Dedifferentiated amniotic fluid mesenchymal stem cell (primary cell): Measurements from ENCODE around the gene ITSN2.

ENCODE experiments used
- DNase-seq: peaks from one replicate; pipeline ENCODE4 v3.0.0-alpha.2; 2016; ENCODE audit errors: extremely low spot score

ITSN2 gene

DNA sequence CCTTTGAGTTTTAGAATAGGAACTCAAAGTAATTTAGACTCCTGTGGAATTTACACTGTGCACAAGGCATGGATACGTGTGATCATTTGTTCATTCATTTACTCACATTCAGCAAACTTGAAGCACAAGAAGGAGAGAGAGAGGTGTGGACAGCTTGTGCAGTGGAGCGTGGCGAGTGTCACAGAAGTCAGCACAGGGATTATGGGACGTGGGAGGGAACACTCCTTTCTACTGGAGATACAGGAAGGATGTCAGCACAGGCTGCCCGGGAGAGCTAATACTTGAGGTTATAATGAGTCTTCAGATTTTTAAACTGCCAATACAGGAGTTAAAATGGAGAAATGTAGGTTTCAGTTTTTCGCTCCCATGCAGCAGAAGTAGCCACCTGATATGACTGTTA lies 178.5 kb downstream of the ITSN2 start:
- DNase-seq = no peak

DNA sequence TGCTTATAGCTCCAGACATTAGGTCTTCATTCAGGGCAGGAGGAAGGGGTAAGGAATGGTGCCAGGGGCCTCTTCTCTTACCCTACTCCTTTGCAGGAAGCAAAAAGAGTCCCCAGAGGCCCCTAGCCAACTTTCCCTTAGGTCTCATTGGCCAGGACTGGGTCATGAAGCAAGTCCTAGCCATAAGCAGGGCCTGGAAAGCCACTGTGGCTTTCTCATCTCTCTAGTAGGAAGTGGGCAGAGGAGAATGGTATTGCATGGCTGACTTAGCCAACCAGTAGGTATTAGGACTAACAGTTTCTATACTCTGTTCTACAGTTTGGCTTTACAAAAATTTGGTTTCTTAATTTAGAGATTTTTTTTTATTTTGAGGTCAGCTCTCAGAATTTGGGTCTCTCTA lies 180.7 kb downstream of the ITSN2 start:
- DNase-seq = no peak

DNA sequence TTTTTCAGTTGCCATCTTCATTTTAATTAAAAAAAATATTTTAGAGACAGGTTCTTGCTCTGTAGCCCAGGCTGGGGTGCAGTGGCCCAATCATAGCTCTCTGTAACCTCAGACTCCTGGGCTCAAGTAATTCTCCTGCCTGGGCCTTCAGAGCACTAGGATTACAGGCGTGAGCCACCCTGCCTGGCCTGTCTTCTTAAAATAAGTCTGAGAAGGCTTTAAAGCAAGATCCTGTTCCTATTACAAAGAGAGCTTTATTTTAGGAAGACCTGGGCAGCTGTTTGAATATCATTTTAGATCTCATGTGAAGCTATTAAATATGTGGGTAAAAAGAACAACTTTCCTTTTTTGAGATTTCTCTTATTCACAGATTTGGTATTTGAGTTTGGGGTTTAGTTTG lies 184.0 kb downstream of the ITSN2 start:
- no peak for DNase-seq

DNA sequence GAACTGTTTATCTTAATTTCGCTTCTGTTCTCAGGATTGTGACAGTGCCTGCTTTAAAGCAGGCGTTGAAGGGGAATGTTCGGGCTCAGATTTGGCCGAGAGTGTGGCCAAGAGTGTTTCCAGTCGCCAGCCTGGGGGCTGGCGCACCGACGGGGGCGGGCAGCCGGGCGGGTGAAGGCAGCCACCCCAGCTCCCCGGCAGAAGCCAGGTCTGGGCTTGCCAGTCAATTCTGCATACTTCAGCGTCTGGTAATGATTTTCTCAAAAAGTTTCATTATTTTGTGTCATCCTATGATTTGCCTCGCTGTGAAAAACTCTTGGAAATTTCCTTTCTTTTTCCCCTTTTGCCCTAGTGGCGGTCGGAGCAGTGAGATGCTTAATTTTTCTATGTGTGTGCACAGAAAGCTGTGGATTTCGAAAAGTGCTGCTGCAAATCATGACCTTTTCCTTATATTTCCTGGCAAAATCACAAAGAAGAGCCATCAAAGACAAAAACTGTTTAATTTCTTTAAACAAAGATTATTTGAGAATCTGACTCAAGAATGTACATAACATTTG lies 184.6 kb downstream of the ITSN2 start:
- no peak for DNase-seq

DNA sequence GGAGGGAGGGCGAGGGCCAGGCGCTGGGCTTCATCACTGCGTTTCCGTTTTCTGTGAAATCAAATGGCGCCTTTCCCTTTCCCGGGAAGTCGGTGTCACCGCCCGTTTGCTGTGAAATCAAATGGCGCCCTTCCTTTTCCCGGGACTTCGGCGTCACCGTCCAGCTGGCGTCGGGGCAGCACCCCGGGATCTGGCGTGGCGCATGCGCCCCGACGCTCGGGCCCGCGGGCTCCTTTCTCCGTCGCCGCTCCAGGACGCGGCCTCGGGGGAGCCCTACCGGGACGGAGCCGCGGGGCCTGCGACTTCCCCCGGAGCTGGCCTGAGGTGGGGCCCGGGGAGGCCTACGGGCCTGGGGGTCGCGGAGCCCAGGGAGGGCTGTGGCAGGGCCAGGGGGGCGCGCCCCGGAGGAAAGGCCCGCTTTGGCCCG lies 185.5 kb downstream of the ITSN2 start, which contains the start of gene FAM228A:
FAM228A (plus strand) TSS at position 203 of the 427 bp plus-strand sequence. CDS start 428 bp downstream, outside the sequence.
- DNase-seq = no peak

DNA sequence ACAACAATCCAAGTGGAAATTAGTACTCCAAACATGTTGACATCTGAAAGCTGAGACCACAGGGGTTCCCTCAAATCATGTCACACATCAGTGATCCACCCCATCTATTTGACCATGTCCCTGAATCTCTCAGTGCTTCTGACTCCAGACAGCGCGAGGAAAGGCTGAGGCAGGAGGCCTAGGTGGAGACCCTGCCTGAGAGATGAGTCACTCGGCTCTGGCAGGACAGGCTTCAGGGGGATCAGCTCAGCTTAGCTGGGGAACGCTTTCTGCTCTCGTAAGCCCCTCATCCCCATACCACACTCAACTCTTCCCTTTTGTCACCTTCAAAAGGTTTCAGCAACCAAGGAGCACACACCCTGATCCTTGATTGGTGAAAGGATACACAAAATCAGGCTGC lies 191.3 kb downstream of the ITSN2 start:
- DNase-seq = no peak

DNA sequence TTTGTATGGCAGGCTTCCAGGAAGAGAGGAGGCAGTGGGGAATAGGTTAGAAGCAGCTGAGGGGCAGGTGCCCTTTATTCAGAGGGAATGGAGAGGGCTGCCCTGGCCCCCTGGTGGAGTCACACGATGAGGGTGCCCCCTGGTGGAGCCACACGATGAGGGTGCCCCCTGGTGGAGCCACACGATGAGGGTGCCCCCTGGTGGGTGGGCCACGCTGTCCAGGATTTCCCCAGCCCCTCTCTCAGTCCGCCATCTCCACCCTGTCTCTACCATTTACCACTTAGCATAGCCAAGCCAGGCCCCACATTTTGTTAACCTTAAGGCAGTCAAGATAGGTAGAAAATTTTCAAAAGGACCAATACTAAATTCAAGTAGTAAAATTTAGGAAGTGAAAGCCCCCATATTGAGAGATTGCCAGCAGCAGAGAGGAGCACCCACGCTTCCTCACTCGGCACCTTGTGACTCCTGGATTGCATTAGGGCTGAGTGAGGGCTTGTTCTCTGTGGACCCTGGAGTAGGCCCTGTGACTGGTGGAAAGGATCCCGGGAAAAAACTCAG lies 195.8 kb downstream of the ITSN2 start:
- no peak for DNase-seq

DNA sequence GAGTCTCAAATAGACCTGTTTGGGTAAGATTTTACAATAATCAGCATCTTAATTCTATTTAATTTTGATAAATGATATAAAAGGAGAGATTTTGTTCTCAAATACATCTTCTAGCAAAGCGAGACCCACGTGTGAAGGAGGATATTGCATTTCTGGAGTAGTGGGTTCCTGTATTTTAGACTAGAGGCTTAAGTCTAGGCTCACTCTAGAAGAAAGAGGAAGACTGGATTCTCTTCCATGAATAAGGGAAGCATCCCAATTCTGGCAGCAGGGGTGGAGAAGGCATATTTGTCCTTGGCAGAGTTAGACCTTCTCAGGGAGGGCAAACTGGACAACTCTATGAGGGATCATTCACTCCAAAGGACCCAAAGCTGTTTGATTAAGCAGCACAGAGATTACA lies 196.7 kb downstream of the ITSN2 start:
- DNase-seq = no peak

DNA sequence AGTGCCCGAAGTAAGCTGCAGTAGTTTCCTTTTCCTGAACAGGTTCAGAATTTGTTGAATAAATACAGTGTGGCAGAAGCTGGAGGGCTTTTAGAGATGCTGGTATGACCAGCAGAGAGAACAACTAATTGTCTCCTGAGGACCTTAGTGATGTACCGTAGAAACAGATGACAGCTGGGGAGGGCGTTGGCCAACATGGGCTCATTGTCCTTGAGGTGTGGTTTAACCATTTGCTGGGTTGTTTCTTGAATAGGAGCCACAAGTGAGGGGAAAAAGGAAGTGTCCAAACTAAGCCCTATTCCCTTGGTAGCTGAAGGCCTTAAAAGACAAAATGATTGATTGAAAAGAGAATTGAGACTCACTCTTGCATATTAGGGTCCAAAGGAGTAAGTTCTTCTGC lies 197.2 kb downstream of the ITSN2 start:
- DNase-seq = no peak

DNA sequence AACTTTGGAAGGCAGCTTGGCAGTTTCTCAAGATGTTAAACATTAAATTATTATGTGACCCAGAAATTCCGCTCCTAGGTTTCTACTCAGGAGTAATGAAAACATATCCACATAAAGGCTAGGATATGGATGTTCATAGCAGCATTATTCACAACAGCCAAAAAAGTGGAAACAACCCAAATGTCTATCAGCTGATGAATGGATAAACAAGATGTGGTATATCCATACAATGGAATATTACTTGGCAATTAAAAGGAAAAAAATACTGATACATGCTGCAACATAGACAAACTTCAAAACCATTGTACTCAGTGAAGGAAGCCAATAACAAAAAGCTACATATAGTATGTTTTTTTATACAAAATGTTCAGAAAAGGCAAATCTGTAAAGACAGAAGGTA lies 197.8 kb downstream of the ITSN2 start:
- DNase-seq = no peak

DNA sequence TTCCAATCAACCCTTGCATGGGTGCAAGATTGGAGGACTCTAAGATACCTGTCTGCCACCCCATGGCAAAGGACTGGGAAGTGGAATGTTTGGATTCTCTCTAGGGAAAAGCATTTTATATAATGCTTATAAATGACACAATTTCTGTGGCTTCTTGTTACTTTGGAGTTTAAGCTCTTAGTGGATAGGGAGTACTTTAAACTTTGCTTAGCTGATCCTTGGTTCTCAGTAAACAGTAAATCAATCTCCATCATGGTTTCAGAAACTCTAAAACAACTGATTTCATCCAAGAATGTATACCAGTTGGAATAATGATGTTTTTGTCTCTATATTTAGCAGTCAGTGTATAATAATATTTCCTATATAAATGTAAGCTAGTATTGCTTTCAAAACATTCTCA lies 199.6 kb downstream of the ITSN2 start:
- DNase-seq = no peak

DNA sequence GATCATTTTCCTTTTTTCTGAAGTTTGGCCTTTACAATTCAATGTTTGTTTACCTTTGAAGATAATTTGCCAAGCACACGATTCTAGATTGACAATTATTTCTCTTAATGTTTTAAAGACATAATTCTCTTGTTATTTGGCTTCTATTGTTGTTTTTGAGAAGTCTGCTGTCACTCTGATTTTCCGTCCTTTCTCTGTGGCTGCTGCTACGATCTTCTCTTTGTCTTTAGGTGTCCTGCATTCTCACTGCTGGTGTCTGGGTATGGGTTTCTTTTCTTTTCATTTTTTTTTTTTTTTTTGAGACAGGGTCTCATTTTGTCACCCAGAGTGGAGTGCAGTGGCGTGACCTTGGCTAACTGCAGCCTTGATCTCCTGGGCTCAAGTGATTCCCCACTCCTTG lies 200.6 kb downstream of the ITSN2 start:
- DNase-seq = no peak

DNA sequence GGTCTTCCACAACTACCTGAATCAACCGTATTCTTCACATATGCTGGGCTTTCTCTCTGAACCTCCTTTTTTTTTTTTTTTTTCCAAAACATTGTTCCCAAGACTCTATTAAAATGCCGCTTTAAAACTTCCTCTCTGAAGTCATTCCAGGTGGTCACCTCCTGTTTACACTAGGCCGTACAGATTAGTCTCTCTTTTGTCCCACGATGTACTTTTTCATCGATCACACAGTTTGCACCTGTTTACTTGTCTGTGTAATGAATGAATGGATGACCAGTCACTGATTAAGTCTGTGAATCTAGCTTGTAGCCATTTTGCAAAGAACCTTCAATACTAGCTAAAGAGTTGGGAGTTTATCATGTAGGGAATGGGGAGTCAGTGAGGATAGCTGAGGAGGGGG lies 202.2 kb downstream of the ITSN2 start:
- DNase-seq = no peak

DNA sequence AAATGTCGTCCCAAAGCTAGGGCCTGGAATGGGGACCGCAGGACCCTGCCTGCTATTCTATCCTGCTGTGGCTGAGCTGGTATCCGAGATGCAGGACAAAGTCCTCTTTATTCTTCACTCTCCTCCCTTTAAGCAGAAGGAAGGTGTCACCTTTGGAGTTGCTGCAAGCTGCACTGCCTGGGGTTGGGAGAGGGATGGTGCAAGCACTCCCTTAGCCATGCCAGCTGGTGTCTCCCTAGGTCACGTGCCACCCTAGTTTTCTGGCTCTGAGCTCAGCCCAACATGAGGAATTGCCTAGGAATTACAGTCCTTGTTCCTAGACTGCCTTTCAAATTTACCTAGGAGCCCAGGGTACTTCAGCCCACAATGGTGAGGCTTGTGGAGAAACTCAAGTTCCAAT lies 206.9 kb downstream of the ITSN2 start:
- DNase-seq = no peak
